UCSD-AML1 (cell line): ENCODE data around the gene RAD51B.

ENCODE experiments used
- DNase-seq: peaks from one replicate; lab custom pipeline; 2025; ENCODE audit not compliant: unreplicated experiment; lab: John Stamatoyannopoulos, UW

Gene RAD51B

DNA sequence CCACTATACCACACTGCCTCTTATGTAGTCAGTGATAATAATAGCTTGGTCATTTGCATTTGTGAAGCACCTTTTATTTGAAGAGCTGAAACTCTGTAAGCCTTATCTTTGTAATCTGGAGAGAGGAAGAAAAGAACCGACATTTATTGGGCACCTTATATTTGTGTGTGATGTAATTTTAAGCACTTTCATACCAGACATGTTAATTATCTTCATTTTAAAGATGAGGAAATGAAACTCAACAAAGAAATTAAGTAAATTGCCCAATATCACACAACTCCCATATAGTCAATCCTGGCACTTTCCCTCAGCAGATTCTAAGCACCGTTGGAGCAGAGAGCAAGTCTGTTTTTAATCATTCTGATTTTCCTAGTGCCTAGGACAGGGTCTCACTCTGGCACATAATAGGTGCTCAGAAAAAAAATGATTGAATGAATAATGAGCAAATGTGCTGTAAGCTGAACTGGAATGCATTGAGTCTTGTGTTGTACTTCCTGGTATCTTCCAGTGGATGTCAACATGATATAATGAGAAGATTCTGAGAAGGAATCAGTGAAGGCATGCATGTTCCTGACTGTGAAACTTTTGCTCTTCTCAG lies 554.4 kb downstream of the RAD51B start:
- DNase-seq, result no peak

DNA sequence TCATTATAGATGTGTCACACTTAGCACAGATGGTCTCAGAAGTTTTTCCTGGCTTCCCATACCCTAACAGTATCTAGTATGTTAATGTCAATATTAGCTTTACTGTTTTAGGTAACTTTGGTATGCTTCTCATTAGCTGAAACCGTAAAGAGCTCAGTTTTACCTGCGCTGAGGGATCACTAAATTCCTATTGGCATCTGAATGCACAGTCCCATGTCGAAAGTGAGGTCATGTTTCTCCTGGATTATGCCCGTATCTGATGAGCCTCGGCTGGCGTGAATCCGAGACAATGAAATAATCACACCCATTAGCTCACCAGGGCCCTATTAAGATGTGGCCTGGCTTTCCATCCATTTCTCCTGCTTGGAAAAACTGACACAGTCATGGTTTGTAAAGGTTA lies 555.1 kb downstream of the RAD51B start:
- no peak for DNase-seq

DNA sequence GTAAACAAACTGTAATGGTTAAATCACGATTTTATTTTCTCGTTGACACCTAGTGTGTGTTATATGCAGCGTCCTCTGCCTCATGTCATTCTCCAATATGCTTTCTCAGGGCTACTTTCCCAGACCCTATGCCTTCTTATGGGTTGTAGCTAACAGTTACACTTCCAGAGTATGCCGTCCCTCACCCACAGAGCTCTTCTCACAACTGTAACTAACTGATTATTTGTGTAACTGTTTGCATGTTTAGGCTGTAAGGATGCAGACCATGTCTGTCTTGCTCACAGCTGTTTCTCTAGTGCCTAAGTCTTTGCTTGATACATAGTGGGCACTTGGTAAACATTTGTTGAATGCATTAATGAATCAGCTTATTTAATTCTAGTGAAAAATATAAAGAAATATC lies 555.8 kb downstream of the RAD51B start:
- no peak for DNase-seq

- no peak for DNase-seq
These were observed 556.6 kb downstream of the RAD51B start for GRCh38 chr14:68376067-68376779.

DNA sequence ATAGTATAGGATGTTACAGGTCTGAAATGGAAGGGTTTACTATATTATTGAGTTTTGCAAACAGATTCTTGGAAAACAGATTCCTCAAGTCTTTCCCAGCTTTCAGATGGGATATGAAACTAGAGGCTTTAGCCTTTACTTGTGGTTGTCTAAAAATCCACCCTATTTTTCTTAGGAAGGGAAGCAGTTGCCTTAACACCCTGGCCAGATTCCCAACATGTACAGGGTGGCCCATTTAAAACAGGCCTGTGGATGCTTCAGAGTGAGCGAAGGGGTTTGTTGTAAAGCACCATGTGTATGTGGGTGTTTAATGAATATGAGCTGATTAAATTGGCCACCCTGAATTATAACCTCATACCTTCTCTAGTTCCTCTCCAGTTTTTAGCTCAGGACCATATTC lies 557.4 kb downstream of the RAD51B start:
- DNase-seq, result no peak

DNA sequence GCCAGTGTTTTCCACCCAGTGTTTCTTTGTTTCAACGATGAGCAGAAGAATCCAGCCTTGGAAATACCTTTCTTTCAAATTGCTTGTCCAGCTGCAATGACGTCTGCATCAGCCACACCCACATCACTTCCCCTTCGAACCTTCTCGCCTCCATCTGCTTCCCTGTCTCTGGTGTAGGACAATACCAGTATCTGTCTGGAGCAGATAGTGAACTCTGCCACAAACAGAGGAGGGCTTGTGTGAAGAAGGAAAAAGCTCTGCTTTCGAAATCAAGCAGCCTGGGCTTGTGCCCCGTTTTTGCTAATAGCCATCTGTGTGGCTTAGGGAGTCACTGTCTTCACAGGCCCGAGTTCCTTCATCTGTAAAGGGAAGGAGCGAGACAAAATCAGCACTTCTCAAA lies 557.9 kb downstream of the RAD51B start:
- DNase-seq, result peak; percentile 33

GRCh38 chr14:68379510-68380328 lies 560.1 kb downstream of the RAD51B start:
- no peak for DNase-seq

- no peak for DNase-seq
These were observed 560.8 kb downstream of the RAD51B start for GRCh38 chr14:68380329-68380741.

GRCh38 chr14:68384335-68384734 lies 564.8 kb downstream of the RAD51B start:
- DNase-seq, result peak; percentile 46

DNA sequence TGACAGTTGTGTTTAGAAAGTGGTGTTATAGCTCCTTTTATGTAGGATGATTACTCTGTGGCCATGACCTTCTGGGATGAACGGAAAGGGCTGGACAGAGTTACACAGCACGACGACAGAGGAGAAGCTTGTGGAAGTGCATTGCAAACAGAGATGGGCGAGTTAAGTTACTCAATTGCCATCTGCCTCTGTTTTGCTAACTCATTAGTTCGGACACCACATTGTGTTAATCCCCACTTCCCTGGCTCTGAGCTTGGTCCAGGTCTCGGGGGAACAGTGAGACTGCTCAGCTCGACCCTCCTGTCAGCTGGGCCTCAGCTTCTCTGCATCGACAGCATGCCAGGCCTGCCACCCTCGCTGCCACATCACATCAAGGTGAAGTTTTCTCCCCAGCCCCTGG lies 565.3 kb downstream of the RAD51B start:
- DNase-seq, result no peak

DNA sequence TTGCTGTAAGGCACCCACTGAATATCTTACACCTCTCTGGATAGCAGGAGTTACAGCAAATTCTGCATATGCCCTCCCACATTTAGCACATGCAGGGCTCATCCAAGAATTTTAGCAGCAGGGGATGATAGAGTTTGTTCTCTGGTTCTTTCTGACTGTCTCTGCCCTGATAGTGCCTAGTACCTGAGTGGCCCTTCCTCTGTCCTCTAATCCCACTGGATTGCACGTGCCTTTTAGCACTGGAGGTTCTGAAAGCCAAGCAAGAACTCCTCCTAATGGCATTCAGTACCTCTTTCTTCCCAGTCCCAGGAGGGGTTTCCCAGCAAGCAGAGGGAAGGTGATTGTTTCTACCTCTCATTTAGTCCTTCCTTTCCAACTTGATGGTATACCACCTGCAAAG lies 566.9 kb downstream of the RAD51B start:
- DNase-seq, result no peak

GRCh38 chr14:68386950-68387779 lies 567.6 kb downstream of the RAD51B start:
- DNase-seq, result no peak

- DNase-seq, result no peak
These were observed 570.4 kb downstream of the RAD51B start for GRCh38 chr14:68389943-68390342.

- no peak for DNase-seq
These were observed 571.2 kb downstream of the RAD51B start for GRCh38 chr14:68390741-68391140.

DNA sequence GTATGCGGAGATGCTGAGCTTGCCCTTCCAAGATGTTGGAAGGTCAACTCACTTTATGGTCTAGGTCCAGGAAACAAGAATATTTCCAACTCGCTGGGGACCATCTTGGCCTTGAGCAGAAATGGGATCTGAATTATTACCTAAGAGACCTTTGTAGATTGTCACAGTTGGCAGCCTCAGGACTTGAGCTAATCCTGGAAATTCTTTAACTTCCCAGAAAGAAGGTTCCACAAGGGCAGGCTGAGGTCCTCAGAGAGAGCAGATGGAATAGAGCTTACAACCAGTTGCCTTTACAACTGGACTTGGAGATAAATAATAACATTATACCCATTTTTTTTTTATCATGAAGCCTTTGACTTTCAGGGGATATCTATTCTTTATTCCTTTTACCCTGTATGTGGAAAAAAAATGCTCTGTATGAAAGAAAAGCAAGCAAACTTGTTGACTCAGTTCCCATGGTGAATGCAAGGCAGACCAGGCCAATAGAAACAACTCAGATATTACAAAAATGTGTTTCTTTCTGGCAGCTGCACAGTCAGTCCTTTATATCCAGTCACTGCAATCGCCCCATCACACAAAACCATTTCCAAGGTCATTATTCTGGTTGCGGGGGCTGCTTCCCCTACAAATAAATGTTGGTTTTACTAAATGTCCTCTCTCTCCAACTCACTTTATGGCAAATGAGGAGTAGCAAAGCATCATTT lies 571.9 kb downstream of the RAD51B start:
- DNase-seq, result no peak

DNA sequence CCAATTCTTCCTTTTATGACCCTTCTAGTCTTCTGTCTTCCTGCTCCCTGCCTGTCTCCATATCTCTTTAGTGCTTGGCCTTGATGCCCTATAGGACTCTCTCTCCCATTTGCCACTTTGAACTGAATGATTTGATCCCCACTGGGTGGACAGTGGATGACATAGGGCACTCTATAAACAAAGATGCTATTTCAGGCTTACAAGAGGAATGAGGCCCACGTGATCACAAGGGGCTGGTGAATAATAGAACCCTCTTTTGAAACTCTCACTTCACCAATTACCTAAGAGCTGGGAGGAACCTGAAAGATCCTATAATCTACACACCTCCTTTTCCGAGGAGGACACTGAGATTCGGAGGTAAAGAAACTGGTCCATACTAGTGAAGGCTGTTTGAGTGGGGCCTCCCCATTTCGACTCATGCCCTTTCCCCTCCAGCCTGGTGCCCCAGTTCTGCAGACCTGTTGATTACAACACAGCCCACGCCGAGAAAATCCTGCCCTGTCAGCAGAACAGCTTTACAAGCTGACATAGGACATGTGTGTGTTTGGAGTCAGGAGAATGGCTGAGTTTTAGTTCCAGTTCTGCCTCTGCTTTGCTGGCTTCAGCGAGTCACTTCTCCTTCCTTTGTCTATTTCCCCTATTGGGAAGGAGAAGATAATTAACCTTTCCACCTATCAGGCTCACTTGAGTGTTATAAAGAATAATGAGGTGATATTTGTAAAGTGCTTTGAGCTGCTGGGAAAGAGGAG lies 573.0 kb downstream of the RAD51B start:
- DNase-seq, result peak; percentile 18

DNA sequence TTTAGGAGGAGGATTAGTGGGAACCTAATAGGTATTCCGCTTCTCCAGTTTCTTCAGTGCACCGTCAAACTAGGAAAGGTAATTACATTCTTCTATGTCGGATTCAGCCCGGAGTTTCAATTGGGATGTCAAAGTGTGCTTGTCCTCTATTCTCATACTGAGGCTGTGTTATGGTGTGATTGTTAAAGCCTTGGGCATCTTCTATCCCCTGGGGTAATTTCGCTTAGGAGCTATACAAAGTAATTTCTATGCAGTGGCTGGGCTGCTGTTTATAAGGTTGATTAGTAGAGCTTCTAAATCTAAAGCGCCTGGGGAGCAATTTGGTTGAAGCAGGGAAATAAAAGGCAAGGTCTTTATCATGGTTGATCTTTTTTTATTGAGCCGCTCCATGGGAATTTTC lies 573.7 kb downstream of the RAD51B start:
- no peak for DNase-seq

GRCh38 chr14:68394118-68394763 lies 574.7 kb downstream of the RAD51B start:
- no peak for DNase-seq

DNA sequence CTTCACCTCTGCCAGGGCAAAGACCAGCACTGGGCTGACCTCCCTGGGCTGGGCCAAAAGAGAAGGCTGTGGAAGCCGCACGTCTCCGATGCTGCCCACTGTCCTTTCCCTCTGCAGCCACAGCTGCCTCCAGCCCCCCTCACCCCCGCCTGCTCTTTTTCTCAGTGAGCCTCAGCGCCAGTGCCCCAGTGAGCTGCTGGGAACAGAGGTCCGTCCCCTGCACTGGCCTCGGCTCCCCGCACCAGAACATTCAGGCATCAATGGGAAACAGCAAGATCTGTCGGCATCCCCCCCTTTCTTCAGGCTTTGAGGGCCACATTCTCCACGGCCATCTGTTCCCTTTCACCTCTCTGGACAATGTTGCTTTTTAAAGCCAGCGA lies 575.2 kb downstream of the RAD51B start:
- DNase-seq, result no peak
